Muscle of leg (tissue), 11 donors: ENCODE measurements around the gene ZMYM4. TPM values are rescaled to one million over a fixed set of nuclear protein-coding genes. Genes with fewer than 3 reads are reported as not detected.

ENCODE experiments used
- DNase-seq: peaks from one replicate; pipeline ENCODE4 v3.0.0; 2013
- H3K27ac ChIP-seq: one replicate; pipeline ENCODE4 v1.5.1; 2013; ENCODE audit warnings: mild to moderate bottlenecking, low read length, control low read depth
- H3K27me3 ChIP-seq: one replicate; pipeline ENCODE4 v1.6.1; 2013; ENCODE audit warnings: low read length; ENCODE audit not compliant: control insufficient read depth, insufficient read depth
- H3K36me3 ChIP-seq: one replicate; pipeline ENCODE4 v1.6.1; 2013; ENCODE audit warnings: low read length; ENCODE audit not compliant: control insufficient read depth, insufficient read depth
- H3K4me1 ChIP-seq: one replicate; pipeline ENCODE4 v1.6.1; 2013; ENCODE audit warnings: low read length; ENCODE audit not compliant: control insufficient read depth, insufficient read depth
- H3K4me3 ChIP-seq: one replicate; pipeline ENCODE4 v1.5.1; 2013; ENCODE audit warnings: low read length, control low read depth
- H3K9me3 ChIP-seq: replicated peaks from 2 replicates; pipeline ENCODE4 v1.6.1; 2013; ENCODE audit warnings: low read depth, low read length; ENCODE audit not compliant: control insufficient read depth
- WGBS: methylation state at CpG from one replicate; pipeline ENCODE4 v1.1.5; 2013; ENCODE audit warnings: missing lambda C conversion rate; ENCODE audit not compliant: insufficient coverage; 5-methylcytosine and 5-hydroxymethylcytosine counted together
- polyA plus RNA-seq, 8 donors: library from polyadenylated mRNA; unstranded; fragments of 120-200 nt; gene quantifications; one replicate each; pipeline versions ENCODE4 v1.2.1 to v1.2.3, GENCODE V29; 2013; ENCODE audit warnings: inconsistent platforms in 1 of 8, low replicate concordance in 1 of 8; ENCODE audit not compliant: insufficient read length in 8 of 8, insufficient read depth in 1 of 8
- total RNA-seq: library from RNA; stranded (reverse); fragments of 120-200 nt; gene quantifications from one replicate; pipeline ENCODE4 v1.2.4, GENCODE V29; 2013

ZMYM4 gene
- total and polyA plus RNA-seq, 9 donors, result 27.9 to 43.6 (median 37.7) TPM

DNA sequence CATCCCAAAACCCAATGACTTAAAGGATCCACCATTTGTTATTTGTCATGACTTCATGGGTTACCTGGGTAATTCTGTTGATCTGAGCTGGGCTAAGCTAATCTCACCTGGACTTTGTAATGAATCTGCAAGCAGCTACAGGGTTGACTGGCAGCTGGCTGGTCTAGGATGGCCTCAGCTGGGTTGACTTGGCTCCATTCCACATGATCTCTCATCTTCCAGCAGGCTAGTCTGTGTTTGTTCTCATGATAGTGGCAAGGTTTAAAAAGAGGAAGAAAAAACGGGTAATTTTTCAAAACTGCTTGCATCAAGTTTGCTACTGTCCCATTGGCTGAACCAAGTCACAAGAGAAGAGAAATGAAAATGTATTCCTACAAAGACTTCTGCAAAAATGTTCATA is 24.8 kb upstream of the ZMYM4 start:
- no peaks in the 10 kb centered on the region for H3K27me3 ChIP-seq
- no peak overlapping the region for H3K4me3 ChIP-seq
- H3K27ac ChIP-seq, result no peak overlapping the region
- H3K4me1 ChIP-seq, result no peaks in the 10 kb centered on the region
- WGBS, result no CpG with 5 or more reads among the region's 1 CpG
- H3K9me3 ChIP-seq, result no peaks in the 10 kb centered on the region
- H3K36me3 ChIP-seq, result no peaks in the 10 kb centered on the region
- DNase-seq, result peak; percentile 43

DNA sequence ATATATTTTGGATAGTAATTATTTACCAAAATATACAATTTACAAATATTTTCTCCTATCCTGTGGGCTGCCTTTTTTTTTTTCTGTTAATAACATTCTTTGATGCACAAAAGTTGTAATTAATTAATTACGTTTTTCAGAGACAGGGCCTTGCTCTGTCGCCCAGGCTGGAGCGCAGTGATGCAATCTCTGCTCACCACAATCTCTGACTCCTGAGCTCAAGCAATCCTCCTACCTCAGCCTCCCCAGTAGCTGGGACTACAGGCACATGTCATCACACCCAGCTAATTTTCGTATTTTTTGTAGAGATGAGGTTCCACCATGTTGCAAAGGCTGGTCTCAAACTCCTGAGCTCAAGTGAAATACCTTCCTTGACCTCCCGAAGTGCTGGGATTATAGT is 21.3 kb upstream of the ZMYM4 start:
- no peaks in the 10 kb centered on the region for H3K36me3 ChIP-seq
- no peak overlapping the region for H3K27ac ChIP-seq
- no peaks in the 10 kb centered on the region for H3K27me3 ChIP-seq
- no peak for DNase-seq
- no peaks in the 10 kb centered on the region for H3K4me1 ChIP-seq
- WGBS, result no CpG with 5 or more reads among the region's 5 CpGs
- no peak overlapping the region for H3K4me3 ChIP-seq
- H3K9me3 ChIP-seq, result no peaks in the 10 kb centered on the region

DNA sequence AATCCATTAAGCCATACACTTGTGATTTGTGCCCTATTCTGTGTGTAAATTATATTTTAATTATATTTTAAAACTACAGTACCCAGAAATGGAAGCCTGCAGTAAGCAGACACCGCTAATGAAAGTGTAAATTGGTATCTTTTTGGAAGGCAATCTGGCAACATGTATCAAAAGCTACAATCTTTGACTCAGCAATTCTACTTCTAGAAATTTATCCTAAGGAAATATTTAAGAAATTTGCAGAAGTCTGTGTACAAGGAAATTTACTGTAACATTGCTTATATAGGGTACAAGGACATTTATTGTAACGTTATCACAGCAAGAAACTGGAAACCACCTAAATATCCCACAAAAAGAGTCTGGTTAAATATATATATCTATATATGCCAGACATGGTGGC is 14.6 kb upstream of the ZMYM4 start:
- no CpG with 5 or more reads among the region's 2 CpGs for WGBS
- H3K27ac ChIP-seq, result no peak overlapping the region
- H3K4me3 ChIP-seq, result no peak overlapping the region
- no peak for DNase-seq
- H3K36me3 ChIP-seq, result no peaks in the 10 kb centered on the region
- H3K9me3 ChIP-seq, result no peaks in the 10 kb centered on the region
- no peaks in the 10 kb centered on the region for H3K27me3 ChIP-seq
- no peaks in the 10 kb centered on the region for H3K4me1 ChIP-seq

DNA sequence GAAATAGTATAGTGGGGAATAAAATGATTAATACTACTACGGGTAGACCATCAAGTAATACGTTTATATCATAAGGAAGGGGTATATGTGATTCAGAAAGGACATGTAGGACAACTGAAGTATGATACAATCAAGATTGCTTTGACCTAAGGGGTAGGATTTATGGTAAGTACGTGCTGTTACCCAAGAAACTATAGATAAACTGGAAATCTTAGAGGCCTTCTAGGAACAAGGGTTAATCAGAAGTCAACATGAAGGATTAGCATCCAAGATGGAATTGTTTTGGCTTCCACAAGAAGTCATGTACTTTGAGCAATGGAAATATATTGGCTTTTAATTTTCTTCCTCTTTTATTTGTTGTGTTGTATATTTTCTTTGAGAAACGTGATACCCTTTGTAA is 13.2 kb upstream of the ZMYM4 start:
- H3K27ac ChIP-seq, result no peak overlapping the region
- H3K36me3 ChIP-seq, result no peaks in the 10 kb centered on the region
- DNase-seq, result no peak
- WGBS, result 86% methylated on average over 2 of the region's 4 CpGs
- H3K9me3 ChIP-seq, result no peaks in the 10 kb centered on the region
- no peak overlapping the region for H3K4me3 ChIP-seq
- H3K27me3 ChIP-seq, result no peaks in the 10 kb centered on the region
- no peaks in the 10 kb centered on the region for H3K4me1 ChIP-seq

- no peak overlapping the region for H3K27ac ChIP-seq
- no peaks in the 10 kb centered on the region for H3K4me1 ChIP-seq
- no peaks in the 10 kb centered on the region for H3K9me3 ChIP-seq
- WGBS, result no CpG with 5 or more reads among the region's 1 CpG
- H3K27me3 ChIP-seq, result no peaks in the 10 kb centered on the region
- no peaks in the 10 kb centered on the region for H3K36me3 ChIP-seq
- no peak for DNase-seq
- H3K4me3 ChIP-seq, result no peak overlapping the region
Observed at GRCh38 chr1:35259561-35259960, 8.9 kb upstream of the ZMYM4 start.

GRCh38 chr1:35261412-35262120 is 6.9 kb upstream of the ZMYM4 start:
- peaks cover 2% of the 10 kb centered on the region for H3K4me1 ChIP-seq
- no peak for DNase-seq
- H3K4me3 ChIP-seq, result no peak overlapping the region
- no peaks in the 10 kb centered on the region for H3K27me3 ChIP-seq
- H3K27ac ChIP-seq, result no peak overlapping the region
- 100% methylated on average over 1 of the region's 4 CpGs for WGBS
- no peaks in the 10 kb centered on the region for H3K36me3 ChIP-seq
- H3K9me3 ChIP-seq, result no peaks in the 10 kb centered on the region

DNA sequence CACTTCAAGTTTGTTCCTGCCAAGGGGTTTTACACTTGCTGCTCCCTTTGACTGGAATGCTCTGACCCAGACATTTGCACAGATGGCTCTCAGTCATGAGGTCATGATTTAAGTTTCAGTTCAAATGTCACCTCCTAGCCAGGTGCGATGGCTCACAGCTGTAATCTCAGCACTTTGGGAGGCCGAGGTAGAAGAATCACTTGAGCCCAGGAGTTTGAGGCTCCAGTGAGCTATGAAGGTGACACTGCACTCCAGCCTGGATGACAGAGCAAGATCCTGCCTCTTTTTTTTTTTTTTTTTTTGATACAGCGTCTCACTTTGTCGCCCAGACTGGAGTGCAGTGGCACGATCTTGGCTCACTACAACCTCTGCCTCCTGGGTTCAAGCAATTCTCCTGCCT is 4.5 kb upstream of the ZMYM4 start:
- Histone ChIP-seq H3K36me3 (no peaks in the 10 kb centered on the region), H3K27ac (no peak overlapping the region), H3K4me1 (peaks cover 2% of the 10 kb centered on the region), H3K27me3 (no peaks in the 10 kb centered on the region), H3K4me3 (no peak overlapping the region), H3K9me3 (no peaks in the 10 kb centered on the region)
- DNase-seq, result no peak
- 67% methylated on average over 2 of the region's 5 CpGs for WGBS

DNA sequence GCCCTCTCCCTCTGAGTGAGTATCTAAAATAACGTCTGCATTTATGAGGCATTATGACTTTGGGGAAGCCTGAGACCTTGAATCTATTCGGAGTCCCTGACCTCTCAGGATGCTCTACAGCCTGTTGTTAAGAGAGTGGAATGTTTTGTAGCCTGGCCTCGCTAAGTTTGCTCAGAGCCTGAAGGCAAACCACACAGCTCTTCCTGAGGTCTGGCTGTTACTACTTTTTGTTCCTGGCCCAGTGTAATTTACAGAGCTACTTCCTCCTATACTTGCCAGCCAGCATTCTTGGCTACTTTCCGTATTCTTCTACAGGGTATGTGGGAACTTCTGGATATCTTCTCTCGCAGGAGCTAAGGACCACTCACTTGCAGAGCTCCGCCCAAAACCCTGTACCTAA is 3.6 kb upstream of the ZMYM4 start:
- peaks cover 2% of the 10 kb centered on the region for H3K4me1 ChIP-seq
- H3K36me3 ChIP-seq, result no peaks in the 10 kb centered on the region
- H3K9me3 ChIP-seq, result no peaks in the 10 kb centered on the region
- WGBS, result no CpG with 5 or more reads among the region's 6 CpGs
- DNase-seq, result peak; percentile 61
- no peak overlapping the region for H3K4me3 ChIP-seq
- H3K27me3 ChIP-seq, result no peaks in the 10 kb centered on the region
- H3K27ac ChIP-seq, result no peak overlapping the region

DNA sequence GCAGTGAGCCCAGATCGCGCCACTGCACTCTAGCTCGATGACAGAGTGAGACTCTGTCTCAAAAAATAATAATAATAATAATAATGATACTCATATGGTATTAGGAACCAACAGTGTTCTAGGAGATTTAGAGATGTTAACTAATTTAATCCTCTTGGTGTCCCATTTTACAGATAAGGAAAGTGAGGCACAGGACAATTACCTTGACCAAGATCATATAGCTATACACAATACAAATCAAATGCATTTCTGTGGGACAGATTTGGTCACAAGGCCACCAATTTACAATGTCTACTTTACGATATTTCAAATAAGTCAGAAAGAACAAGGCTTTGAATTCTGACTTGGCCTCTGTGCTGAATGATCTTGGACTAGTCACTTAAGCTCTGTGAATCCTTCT is 2.2 kb upstream of the ZMYM4 start:
- no peaks in the 10 kb centered on the region for H3K27me3 ChIP-seq
- H3K9me3 ChIP-seq, result no peaks in the 10 kb centered on the region
- H3K4me1 ChIP-seq, result peaks cover 2% of the 10 kb centered on the region
- no peak overlapping the region for H3K4me3 ChIP-seq
- no peak overlapping the region for H3K27ac ChIP-seq
- no CpG with 5 or more reads among the region's 4 CpGs for WGBS
- DNase-seq, result no peak
- no peaks in the 10 kb centered on the region for H3K36me3 ChIP-seq

GRCh38 chr1:35269201-35269988 is 886 bp downstream of the ZMYM4 start:
- 0% methylated on average over 8 of the region's 24 CpGs for WGBS
- H3K4me3 ChIP-seq, result peak overlapping the region; percentile 87
- DNase-seq, result peak; percentile 30

More at GRCh38 chr1:35269201-35269988, 886 bp downstream of the ZMYM4 start:
- H3K36me3 ChIP-seq, result peaks cover 2% of the 10 kb centered on the region
- H3K4me1 ChIP-seq, result peaks cover 2% of the 10 kb centered on the region
- H3K27ac ChIP-seq, result peak overlapping the region; percentile 51
- H3K9me3 ChIP-seq, result no peaks in the 10 kb centered on the region
- H3K27me3 ChIP-seq, result no peaks in the 10 kb centered on the region
